ENCODE data around the gene TRIM14.
"Not testable (repeated sequence)": the region's sequence is repeated elsewhere in the genome, so short reads cannot be mapped to it uniquely, and the experiment has no call there.

TRIM14 gene

GRCh38 chr9:98124637-98125426, 5.8 kb upstream of the TRIM14 start:
- DNase-seq (ENCODE audit: low read depth), result no peak
- TF ChIP-seq MAX (IDR thresholded peaks at IDR 0.05; ENCODE audit: low read depth, low read length) (no peak), MYC (IDR thresholded peaks at IDR 0.05; ENCODE audit: low read depth, low read length) (no peak), CTCF (IDR thresholded peaks at IDR 0.05; ENCODE audit: low read depth, low read length) (no peak), POLR2A (IDR thresholded peaks at IDR 0.05; ENCODE audit: extremely low read depth, insufficient read length) (no peak)
- H3K4me3 ChIP-seq (ENCODE audit: low read depth, low read length), result no peak overlapping the region

DNA sequence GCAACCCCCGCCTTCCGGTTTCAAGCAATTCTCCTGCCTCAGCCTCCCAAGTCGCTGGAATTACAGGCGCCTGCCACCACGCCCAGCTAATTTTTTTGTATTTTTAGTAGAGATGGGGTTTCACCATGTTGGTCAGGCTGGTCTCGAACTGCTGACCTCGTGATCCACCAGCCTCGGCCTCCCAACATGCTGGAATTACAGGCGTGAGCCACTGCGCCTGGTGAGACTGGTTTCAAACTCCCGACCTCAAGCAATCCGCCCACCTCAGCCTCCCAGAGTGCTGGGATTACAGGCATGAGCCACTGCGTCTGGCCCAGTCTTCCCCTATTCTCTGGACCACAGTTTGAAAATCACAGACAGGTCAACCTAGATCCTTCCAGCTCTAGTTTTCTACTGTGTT, 5.1 kb upstream of the TRIM14 start:
- not testable (repeated sequence) for DNase-seq (ENCODE audit: low read depth)

GRCh38 chr9:98121058-98121457, 2.0 kb upstream of the TRIM14 start:
- TF ChIP-seq MYC (IDR thresholded peaks at IDR 0.05; ENCODE audit: low read depth, low read length) (no peak), POLR2A (IDR thresholded peaks at IDR 0.05; ENCODE audit: extremely low read depth, insufficient read length) (no peak), MAX (IDR thresholded peaks at IDR 0.05; ENCODE audit: low read depth, low read length) (no peak), CTCF (IDR thresholded peaks at IDR 0.05; ENCODE audit: low read depth, low read length) (no peak)
- H3K4me3 ChIP-seq (ENCODE audit: low read depth, low read length), result no peak overlapping the region
- DNase-seq (ENCODE audit: low read depth), result peak; percentile 36

More for the DNA sequence above, 5.1 kb upstream of the TRIM14 start:
- H3K4me3 ChIP-seq (ENCODE audit: low read depth, low read length), result not testable (repeated sequence)

DNA sequence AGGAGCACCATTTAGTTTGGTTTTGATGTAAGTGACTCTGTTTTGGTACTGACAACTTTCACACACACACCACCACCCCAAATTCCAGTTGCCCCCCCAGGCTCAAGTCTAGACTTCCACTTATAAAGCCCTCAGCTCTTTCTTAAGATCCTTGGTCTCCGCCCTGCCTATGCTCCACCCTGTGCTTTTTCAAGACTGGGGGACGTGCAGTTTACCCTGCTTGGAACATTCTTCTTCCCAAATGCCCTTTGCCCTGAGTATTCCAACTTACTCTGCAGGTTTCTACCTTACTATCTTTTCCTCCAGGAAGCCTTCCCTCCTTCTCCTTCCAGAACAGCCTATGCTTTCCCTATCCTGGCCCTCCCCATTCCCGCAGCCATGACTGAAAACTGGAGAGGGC, 1.5 kb upstream of the TRIM14 start:
- H3K4me3 ChIP-seq (ENCODE audit: low read depth, low read length), result no peak overlapping the region
- no peak for TF ChIP-seq CTCF (IDR thresholded peaks at IDR 0.05; ENCODE audit: low read depth, low read length)
- no peak for TF ChIP-seq MYC (IDR thresholded peaks at IDR 0.05; ENCODE audit: low read depth, low read length)
- TF ChIP-seq MAX (IDR thresholded peaks at IDR 0.05; ENCODE audit: low read depth, low read length), result no peak
- no peak for TF ChIP-seq POLR2A (IDR thresholded peaks at IDR 0.05; ENCODE audit: extremely low read depth, insufficient read length)
- no peak for DNase-seq (ENCODE audit: low read depth)

- DNase-seq (ENCODE audit: low read depth), result peak; percentile 83
- H3K4me3 ChIP-seq (ENCODE audit: low read depth, low read length), result peak overlapping the region; percentile 82
- TF ChIP-seq POLR2A (IDR thresholded peaks at IDR 0.05; ENCODE audit: extremely low read depth, insufficient read length) (no peak), CTCF (IDR thresholded peaks at IDR 0.05; ENCODE audit: low read depth, low read length) (peak; percentile 45), MAX (IDR thresholded peaks at IDR 0.05; ENCODE audit: low read depth, low read length) (0 out of 2 replicates have a peak, but pooled peaks have one; percentile 22), MYC (IDR thresholded peaks at IDR 0.05; ENCODE audit: low read depth, low read length) (peak; percentile 17; the same call in 1 of the 2 replicates)
Observed at GRCh38 chr9:98117984-98118639, 910 bp downstream of the TRIM14 start.

DNA sequence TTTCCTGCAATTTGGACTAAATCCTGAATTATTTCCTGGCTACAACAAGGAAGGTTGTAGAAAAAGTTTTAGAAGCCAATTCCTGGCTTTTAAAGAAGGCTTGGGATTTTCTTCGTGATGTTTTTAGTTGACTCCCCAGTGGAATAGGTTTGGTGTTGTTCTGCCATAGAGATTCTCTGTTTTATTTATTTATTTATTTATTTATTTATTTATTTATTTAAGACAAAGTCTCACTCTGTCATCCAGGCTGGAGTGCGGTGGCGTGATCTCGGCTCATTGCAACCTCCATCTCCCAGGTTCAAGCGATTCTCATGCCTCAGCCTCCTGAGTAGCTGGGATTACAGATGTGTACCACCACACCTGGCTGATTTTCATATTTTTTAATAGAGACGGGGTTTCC, 1.9 kb downstream of the TRIM14 start:
- not testable (repeated sequence) for H3K4me3 ChIP-seq (ENCODE audit: low read depth, low read length)

More for the DNA sequence above, 1.9 kb downstream of the TRIM14 start:
- DNase-seq (ENCODE audit: low read depth), result not testable (repeated sequence)
